Heart left ventricle (tissue), 16 donors: ENCODE results near the gene PLEKHG3. TPM values are rescaled to one million over a fixed set of nuclear protein-coding genes. Genes with fewer than 3 reads are reported as not detected.

Experiments
- ATAC-seq, 4 donors: fragments of 200-7000 bp; cut with Tn5 transposase; one replicate each; pipeline ENCODE4 v1.9.1; 2020 to 2022; ENCODE audit warnings: moderate library complexity in 4 of 4, mild to moderate bottlenecking in 3 of 4, moderate number of reproducible peaks in 1 of 4
- DNase-seq, 5 donors: peaks; one replicate each; pipeline ENCODE4 v3.0.0-alpha.2; 2020
- H3K27ac ChIP-seq, 12 donors: fragments of 200-600 bp; sonication (generic) in 4 of 12; one replicate each; pipeline versions ENCODE4 v1.5.0 to v1.8.0; 2016 to 2022; ENCODE audit warnings: mild to moderate bottlenecking in 2 of 12
- H3K27me3 ChIP-seq, 9 donors: fragments of 200-600 bp; sonication (generic) in 2 of 9; one replicate each; pipeline versions ENCODE4 v1.5.1 to v1.8.0; 2016 to 2022; ENCODE audit warnings: mild to moderate bottlenecking in 3 of 9
- H3K36me3 ChIP-seq, 9 donors: fragments of 200-600 bp; sonication (generic) in 2 of 9; one replicate each; pipeline versions ENCODE4 v1.5.0 to v1.8.0; 2018 to 2022; ENCODE audit warnings: mild to moderate bottlenecking in 2 of 9
- H3K4me1 ChIP-seq, 12 donors: fragments of 200-600 bp; sonication (generic) in 4 of 12; one replicate each; pipeline versions ENCODE4 v1.5.0 to v1.8.0; 2016 to 2022; ENCODE audit warnings: mild to moderate bottlenecking in 3 of 12
- H3K4me3 ChIP-seq, 12 donors: fragments of 200-600 bp; sonication (generic) in 4 of 12; one replicate each; pipeline versions ENCODE4 v1.5.0 to v1.8.0; 2017 to 2022; ENCODE audit warnings: mild to moderate bottlenecking in 9 of 12, moderate library complexity in 4 of 12
- H3K9me3 ChIP-seq, 12 donors: fragments of 200-600 bp; sonication (generic) in 4 of 12; one replicate each; pipeline versions ENCODE4 v1.5.0 to v1.8.0; 2016 to 2022; ENCODE audit warnings: mild to moderate bottlenecking in 1 of 12
- POLR2A ChIP-seq, 2 donors: fragments of 450-650 bp; IDR thresholded peaks; one replicate each; pipeline ENCODE4 v1.6.1; 2017; ENCODE audit warnings: antibody characterized with exemption in 2 of 2, mild to moderate bottlenecking in 2 of 2, moderate library complexity in 2 of 2
- WGBS, 4 donors: extraction: QIAGEN DNeasy Blood & Tissue Kit in 2 of 4; methylation state at CpG; one replicate each; pipeline versions ENCODE4 v1.1.5 to v1.1.7; 2013 to 2018; 5-methylcytosine and 5-hydroxymethylcytosine counted together
- intact Hi-C, 10 donors: fragments of 100-400 bp; cut with DNase I; formaldehyde crosslinking; loops; one replicate each; pipeline versions ENCODE4 v1.11.1 to v1.14.2; 2022
- polyA plus RNA-seq, 2 donors: library from polyadenylated mRNA; stranded (reverse); fragments of 200-250 nt; gene quantifications; one replicate each; pipeline ENCODE4 v1.2.3, GENCODE V29; 2013
- total RNA-seq, 9 donors: library from RNA; depleted of rRNA in 2 of 9; stranded (reverse); fragments of >200 nt in 2 of 9; fragmentation: NEBNext Ultra II Directional in 3 of 9; extraction: Animal tissue kit (Norgen Biotek cat#: 25700) in 3 of 9; gene quantifications; one replicate each; pipeline versions ENCODE4 v1.1.0 to v1.2.4, GENCODE V29; 2016 to 2023
- TF ChIP-seq, protein P1 (sequence below), 12 donors: fragments of 200-600 bp; sonication (generic) in 4 of 12; IDR thresholded peaks; one replicate each; pipeline versions ENCODE4 v1.5.0 to v1.8.0; 2018 to 2022; ENCODE audit warnings: antibody characterized with exemption in 12 of 12, mild to moderate bottlenecking in 5 of 12
- donor health status: ischemic (EF 13 %, LVEDD 7.1; RV severe dilation, severe dysfunction).
- donor health status: healthy with polysubstance abuse.
- donor health status: DM: no; HTN: yes; CAD: no.
- donor health status: DM: no; HTN: no; CAD: no.
- donor health status: ischemic (EF 25% LVEDD 6.9; RV normal size, moderate dysfunction).
- donor health status: ischemic (EF 25% LVEDD 5.7; RV mildly dilated, moderate dysfunction).
- donor health status: healthy.
- donor health status: DM: yes; HTN: yes; CAD: no.
- donor health status: ischemic (EF 35%, LVEDD 5.7; RV mildly dilated, moderate dysfunction).
- donor health status: nonischemic (EF 11% LVEDD 7.7; RV severe dilation, severe dysfunction).
- donor health status: DM: yes; HTN: yes; CAD: no.
- donor health status: PGD.
- donor health status: ischemic (EF 29% LVEDD 5.4; RV normal size, mild dysfunction).
- donor health status: nonischemic (EF 23%, LVEDD 6.1; RV moderate dilation, normal function).

Gene PLEKHG3
- total and polyA plus RNA-seq, 11 donors: 7.0 to 34.3 (median 17.8) TPM

DNA sequence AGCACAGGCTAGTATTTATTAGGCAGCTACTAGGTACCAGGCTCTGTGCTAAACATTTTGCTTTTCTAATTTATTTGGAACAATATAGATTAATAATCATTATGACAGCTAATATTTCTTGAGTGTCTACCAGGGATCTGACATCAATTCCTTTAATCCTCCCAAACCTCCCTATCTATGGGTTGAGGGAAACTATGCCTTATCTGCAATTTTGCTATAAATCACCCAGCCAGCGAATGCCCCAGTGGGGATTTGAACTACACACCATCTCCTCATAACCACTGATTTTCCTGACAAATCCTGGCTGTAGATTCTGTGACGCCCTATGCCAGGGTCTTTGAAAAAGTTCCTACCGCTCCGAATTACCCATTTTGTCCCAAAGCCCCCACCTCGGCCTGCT lies 21.4 kb upstream of the PLEKHG3 start:
- TF ChIP-seq POLR2A (IDR thresholded peaks at IDR 0.05): no peak
- TF ChIP-seq, protein P1, sequence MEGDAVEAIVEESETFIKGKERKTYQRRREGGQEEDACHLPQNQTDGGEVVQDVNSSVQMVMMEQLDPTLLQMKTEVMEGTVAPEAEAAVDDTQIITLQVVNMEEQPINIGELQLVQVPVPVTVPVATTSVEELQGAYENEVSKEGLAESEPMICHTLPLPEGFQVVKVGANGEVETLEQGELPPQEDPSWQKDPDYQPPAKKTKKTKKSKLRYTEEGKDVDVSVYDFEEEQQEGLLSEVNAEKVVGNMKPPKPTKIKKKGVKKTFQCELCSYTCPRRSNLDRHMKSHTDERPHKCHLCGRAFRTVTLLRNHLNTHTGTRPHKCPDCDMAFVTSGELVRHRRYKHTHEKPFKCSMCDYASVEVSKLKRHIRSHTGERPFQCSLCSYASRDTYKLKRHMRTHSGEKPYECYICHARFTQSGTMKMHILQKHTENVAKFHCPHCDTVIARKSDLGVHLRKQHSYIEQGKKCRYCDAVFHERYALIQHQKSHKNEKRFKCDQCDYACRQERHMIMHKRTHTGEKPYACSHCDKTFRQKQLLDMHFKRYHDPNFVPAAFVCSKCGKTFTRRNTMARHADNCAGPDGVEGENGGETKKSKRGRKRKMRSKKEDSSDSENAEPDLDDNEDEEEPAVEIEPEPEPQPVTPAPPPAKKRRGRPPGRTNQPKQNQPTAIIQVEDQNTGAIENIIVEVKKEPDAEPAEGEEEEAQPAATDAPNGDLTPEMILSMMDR (IDR thresholded peaks at IDR 0.05): no peak
- ATAC-seq (no peak), DNase-seq (no peak)
- no peaks in the 10 kb centered on the region for H3K27me3 ChIP-seq
- 88 to 96% (median 93%) methylated on average over 5 of the region's 5 CpGs for WGBS, 4 donors
- peaks cover 0 to 47% (median 20%) of the 10 kb centered on the region in 12 donors for H3K4me1 ChIP-seq
- H3K36me3 ChIP-seq: no peaks in the 10 kb centered on the region
- peak overlapping the region in 10 of 12 donors; percentile 61 to 92 (median 79) for H3K27ac ChIP-seq
- no peaks in the 10 kb centered on the region for H3K9me3 ChIP-seq
- intact Hi-C loops: loop anchor here in 1 of 10 donors (10.0 kb wide), 1 partner anchor 202 kb away; no protein-coding TSS in a partner anchor
- no peak overlapping the region for H3K4me3 ChIP-seq

DNA sequence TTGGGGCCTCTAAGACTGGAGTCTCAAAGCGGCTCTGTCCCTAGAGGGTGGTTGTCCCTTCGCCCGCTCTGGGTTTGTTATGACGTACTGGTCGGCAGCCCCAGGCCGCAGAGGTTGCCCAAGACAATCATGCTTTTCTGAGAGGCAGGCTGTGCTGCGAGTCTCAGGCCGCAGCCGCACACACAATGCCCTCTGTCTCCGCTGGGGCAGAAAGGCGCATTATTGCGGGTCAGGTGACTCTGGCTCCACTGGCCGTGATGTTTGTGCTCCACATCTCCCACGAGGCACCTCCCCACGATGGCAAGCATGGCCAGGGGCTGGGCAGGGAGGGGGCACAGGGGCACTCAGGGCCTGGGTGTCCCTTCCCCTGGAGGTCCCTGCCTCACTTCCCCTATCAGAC lies 21.0 kb upstream of the PLEKHG3 start:
- no peaks in the 10 kb centered on the region for H3K36me3 ChIP-seq
- H3K4me1 ChIP-seq: peaks cover 0 to 47% (median 20%) of the 10 kb centered on the region in 12 donors
- DNase-seq (no peak), ATAC-seq (no peak)
- peak overlapping the region in 11 of 12 donors; percentile 19 to 92 (median 79) for H3K27ac ChIP-seq
- no peaks in the 10 kb centered on the region for H3K27me3 ChIP-seq
- 87 to 93% (median 91%) methylated on average over 13 to 15 of the region's 15 CpGs for WGBS, 4 donors
- intact Hi-C loops: loop anchor here in 1 of 10 donors (10.0 kb wide), 1 partner anchor 202 kb away; no protein-coding TSS in a partner anchor
- H3K9me3 ChIP-seq: no peaks in the 10 kb centered on the region
- TF ChIP-seq, protein P1 (IDR thresholded peaks at IDR 0.05): no peak
- no peak for TF ChIP-seq POLR2A (IDR thresholded peaks at IDR 0.05)
- H3K4me3 ChIP-seq: no peak overlapping the region

DNA sequence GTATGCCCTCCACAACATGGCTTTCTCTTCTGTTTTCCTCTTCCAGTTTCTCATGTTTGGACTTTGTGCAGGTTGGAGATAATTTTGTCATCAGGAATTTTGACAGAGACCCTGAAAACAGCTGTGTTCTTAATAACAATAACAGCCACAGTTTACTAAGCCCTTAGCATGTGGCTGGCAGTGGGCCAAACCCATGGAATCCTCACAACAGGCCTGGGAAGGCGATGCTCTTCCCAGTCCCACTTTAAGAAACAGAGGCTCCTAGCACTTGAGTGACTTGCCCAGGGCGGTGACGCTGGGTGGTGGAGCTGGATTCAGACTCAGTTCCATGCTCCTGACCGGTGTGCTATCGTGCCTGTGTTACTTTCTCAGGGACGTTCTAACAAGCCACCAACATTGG lies 20.1 kb upstream of the PLEKHG3 start:
- H3K36me3 ChIP-seq: no peaks in the 10 kb centered on the region
- WGBS, 4 donors: 59 to 72% (median 68%) methylated on average over 6 of the region's 6 CpGs
- peak overlapping the region in 9 of 12 donors; percentile 1 to 92 (median 79) for H3K27ac ChIP-seq
- no peaks in the 10 kb centered on the region for H3K27me3 ChIP-seq
- H3K9me3 ChIP-seq: no peaks in the 10 kb centered on the region
- no peak overlapping the region for H3K4me3 ChIP-seq
- ATAC-seq (no peak), DNase-seq (peak in 4 of 5 donors; percentile 62 to 82 (median 74))
- intact Hi-C loops: loop anchor here in 2 of 10 donors (2.0 to 10.0 kb wide), 2 partner anchors 21 to 201 kb away; partner anchors contain the start of gene PLEKHG3 (in 1 of the 2)
- peaks cover 0 to 47% (median 20%) of the 10 kb centered on the region in 12 donors for H3K4me1 ChIP-seq
- TF ChIP-seq, protein P1 (IDR thresholded peaks at IDR 0.05): no peak
- no peak for TF ChIP-seq POLR2A (IDR thresholded peaks at IDR 0.05)

DNA sequence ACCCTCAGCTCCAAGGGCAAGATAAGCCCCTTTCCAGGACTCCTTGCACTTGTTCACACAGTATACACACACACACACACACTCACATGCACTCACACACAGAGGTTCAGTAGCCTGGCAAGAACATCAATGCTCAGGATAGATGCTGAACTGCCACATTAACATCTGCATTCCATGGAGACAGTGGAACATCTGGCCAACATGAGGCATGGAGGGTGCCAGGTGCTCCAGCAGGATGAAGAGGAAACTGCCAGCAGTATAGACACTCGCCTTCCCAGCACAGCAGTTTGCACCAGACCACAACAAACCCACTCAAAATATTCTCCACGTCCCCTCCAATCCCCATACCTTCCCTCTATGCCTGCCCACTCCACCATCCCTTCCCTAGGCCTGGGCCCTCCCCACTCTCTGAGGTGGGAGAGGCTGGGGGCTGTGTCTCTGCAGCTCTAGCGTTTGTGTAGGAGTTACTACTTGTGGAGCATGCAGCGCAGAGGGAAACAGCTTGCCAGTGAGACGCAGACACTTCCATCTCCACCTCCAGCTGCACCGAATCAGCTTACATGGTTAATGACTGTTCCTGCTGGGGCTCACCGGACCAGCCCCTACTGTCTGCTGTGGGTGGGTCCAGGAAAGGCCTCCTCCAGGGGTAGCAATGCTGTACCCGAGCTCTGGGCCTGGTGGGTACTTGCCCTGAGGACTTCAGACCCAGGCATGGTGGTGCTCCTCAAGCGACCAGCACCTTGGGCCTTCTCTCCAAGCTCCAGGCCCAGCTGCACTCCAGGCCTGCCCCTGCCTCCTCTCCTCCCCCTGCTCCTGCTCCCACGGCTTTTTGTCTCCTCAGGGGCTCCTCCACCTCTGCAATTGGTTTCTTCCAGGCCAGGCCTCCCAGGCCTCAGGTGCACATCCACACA lies 18.6 kb upstream of the PLEKHG3 start:
- no peak for ATAC-seq
- intact Hi-C loops: loop anchor here in 2 of 10 donors (2.0 to 10.0 kb wide), 2 partner anchors 19 to 199 kb away; partner anchors contain the start of gene PLEKHG3 (in 1 of the 2)
- H3K27ac ChIP-seq: no peak overlapping the region
- H3K36me3 ChIP-seq: no peaks in the 10 kb centered on the region
- peaks cover 0 to 40% (median 18%) of the 10 kb centered on the region in 12 donors for H3K4me1 ChIP-seq
- no peak for TF ChIP-seq POLR2A (IDR thresholded peaks at IDR 0.05)
- TF ChIP-seq, protein P1 (IDR thresholded peaks at IDR 0.05): no peak
- no peaks in the 10 kb centered on the region for H3K9me3 ChIP-seq
- WGBS, 4 donors: 65 to 70% (median 68%) methylated on average over 8 to 10 of the region's 10 CpGs
- no peak for DNase-seq
- no peak overlapping the region for H3K4me3 ChIP-seq
- H3K27me3 ChIP-seq: no peaks in the 10 kb centered on the region
